HL-60 (cell line): Measurements from ENCODE around the gene NACA2.

Source experiments
- DNase-seq, 2 experiments: peaks; one replicate each; pipeline ENCODE4 v3.0.0-alpha.2; 2010 to 2020; ENCODE audit warnings: low read depth in 1 of 2, low spot score in 1 of 2
- H3K27ac ChIP-seq: fragments of 250-450 bp; sonication (Bioruptor Pico); replicated peaks from 2 replicates; pipeline ENCODE4 v1.5.1; 2020; ENCODE audit warnings: mild to moderate bottlenecking, moderate library complexity
- H3K27me3 ChIP-seq: fragments of 250-450 bp; sonication (Bioruptor Pico); 2 replicates; pipeline ENCODE4 v1.5.1; 2021; ENCODE audit warnings: mild to moderate bottlenecking, moderate library complexity; ENCODE audit not compliant: insufficient read depth, poor library complexity, severe bottlenecking
- H3K4me3 ChIP-seq: replicated peaks from 2 replicates; pipeline ENCODE4 v1.5.1; 2011; ENCODE audit warnings: mild to moderate bottlenecking, control low read depth, low read length; ENCODE audit not compliant: insufficient read depth
- CTCF ChIP-seq: IDR thresholded peaks from one replicate; pipeline ENCODE4 v1.5.1; 2011; ENCODE audit warnings: low read length, control low read depth, inconsistent platforms; ENCODE audit not compliant: insufficient read depth
- GABPA ChIP-seq: IDR thresholded peaks from 2 replicates; pipeline ENCODE4 v1.6.1; 2012; ENCODE audit warnings: low read depth
- POLR2AphosphoS5 ChIP-seq: IDR thresholded peaks from 2 replicates; pipeline ENCODE4 v1.6.1; 2012; ENCODE audit warnings: low read depth
- REST ChIP-seq: IDR thresholded peaks from 2 replicates; pipeline ENCODE4 v1.6.1; 2012; ENCODE audit warnings: low read depth; ENCODE audit not compliant: insufficient replicate concordance
- SPI1 ChIP-seq: IDR thresholded peaks from 2 replicates; pipeline ENCODE4 v1.6.1; 2012; ENCODE audit warnings: low read depth, mild to moderate bottlenecking, borderline replicate concordance

Gene NACA2

GRCh38 chr17:61543786-61544415 is 47.1 kb downstream of the NACA2 start:
- DNase-seq, result no peak
- no peak overlapping the region for H3K27ac ChIP-seq
- peaks cover 4% of the 10 kb centered on the region for H3K27me3 ChIP-seq
- no peak overlapping the region for H3K4me3 ChIP-seq
- no peak for TF ChIP-seq SPI1
- TF ChIP-seq CTCF, result no peak
- no peak for TF ChIP-seq GABPA
- TF ChIP-seq POLR2AphosphoS5, result no peak
- TF ChIP-seq REST, result no peak

- Histone ChIP-seq H3K27me3 (peaks cover 4% of the 10 kb centered on the region), H3K27ac (no peak overlapping the region), H3K4me3 (no peak overlapping the region)
- TF ChIP-seq SPI1, result no peak
- no peak for TF ChIP-seq REST
- no peak for TF ChIP-seq CTCF
- no peak for TF ChIP-seq POLR2AphosphoS5
- no peak for TF ChIP-seq GABPA
- DNase-seq, result no peak
Measured at GRCh38 chr17:61542027-61542426, 49.0 kb downstream of the NACA2 start.

- H3K27ac ChIP-seq, result no peak overlapping the region
- TF ChIP-seq CTCF (no peak), REST (no peak), SPI1 (no peak), POLR2AphosphoS5 (no peak), GABPA (no peak)
- no peak for DNase-seq
- peaks cover 4% of the 10 kb centered on the region for H3K27me3 ChIP-seq
- H3K4me3 ChIP-seq, result no peak overlapping the region
Measured at GRCh38 chr17:61540874-61541273, 50.1 kb downstream of the NACA2 start.
